Suprapubic skin (tissue), 4 donors: Measurements from ENCODE around the gene FEZ2. TPM values are rescaled to one million over a fixed set of nuclear protein-coding genes. Genes with fewer than 3 reads are reported as not detected.

ENCODE experiments used
- DNase-seq, 2 donors: peaks; one replicate each; pipeline ENCODE4 v3.0.0-alpha.2; 2019; ENCODE audit warnings: low spot score in 2 of 2
- H3K27ac ChIP-seq: fragments of 200-600 bp; sonication (generic); one replicate; pipeline ENCODE4 v1.5.1; 2019
- H3K27me3 ChIP-seq: fragments of 200-600 bp; sonication (generic); one replicate; pipeline ENCODE4 v1.5.1; 2019
- H3K36me3 ChIP-seq: fragments of 200-600 bp; sonication (generic); one replicate; pipeline ENCODE4 v1.5.1; 2019
- H3K4me1 ChIP-seq: fragments of 200-600 bp; sonication (generic); one replicate; pipeline ENCODE4 v1.5.1; 2019
- H3K4me3 ChIP-seq: fragments of 200-600 bp; sonication (generic); one replicate; pipeline ENCODE4 v1.5.1; 2019; ENCODE audit warnings: mild to moderate bottlenecking
- H3K9me3 ChIP-seq: fragments of 200-600 bp; sonication (generic); one replicate; pipeline ENCODE4 v1.5.1; 2019
- CTCF ChIP-seq, 2 donors: fragments of 200-600 bp in 1 of 2; fragments of 450-650 bp in 1 of 2; sonication (generic) in 1 of 2; IDR thresholded peaks; one replicate each; pipeline ENCODE4 v1.5.1; 2016 to 2019; ENCODE audit warnings: antibody characterized with exemption in 2 of 2, mild to moderate bottlenecking in 1 of 2, moderate library complexity in 1 of 2
- EP300 ChIP-seq: sonication (generic); formaldehyde crosslinking; IDR thresholded peaks from one replicate; pipeline ENCODE4 v1.6.1; 2017; ENCODE audit warnings: antibody characterized with exemption
- POLR2A ChIP-seq, 2 donors: fragments of 450-650 bp; IDR thresholded peaks; one replicate each; pipeline ENCODE4 v1.6.1; 2017; ENCODE audit warnings: antibody characterized with exemption in 2 of 2, mild to moderate bottlenecking in 2 of 2, moderate library complexity in 2 of 2
- POLR2AphosphoS5 ChIP-seq, 3 donors: sonication (generic); formaldehyde crosslinking; IDR thresholded peaks; one replicate each; pipeline ENCODE4 v1.6.1; 2017; ENCODE audit warnings: antibody characterized with exemption in 3 of 3
- WGBS: methylation state at CpG from one replicate; pipeline ENCODE4 v1.1.5; 2018; 5-methylcytosine and 5-hydroxymethylcytosine counted together
- total RNA-seq, 4 donors: library from RNA; depleted of rRNA; stranded (reverse); fragments of >200 nt; gene quantifications; one replicate each; pipeline ENCODE4 v1.1.0, GENCODE V29; 2016

Gene FEZ2
- total RNA-seq, 4 donors from 2014 or later = 15.2 to 25.1 (median 17.7) TPM

- Histone ChIP-seq H3K36me3 (peaks cover 56% of the 10 kb centered on the region), H3K4me3 (no peak overlapping the region), H3K27me3 (no peaks in the 10 kb centered on the region), H3K4me1 (peaks cover 2% of the 10 kb centered on the region), H3K27ac (no peak overlapping the region), H3K9me3 (no peaks in the 10 kb centered on the region)
- no peak for TF ChIP-seq CTCF (IDR thresholded peaks at IDR 0.05)
- no peak for TF ChIP-seq POLR2AphosphoS5 (IDR thresholded peaks at IDR 0.05)
- no peak for TF ChIP-seq EP300
- TF ChIP-seq POLR2A (IDR thresholded peaks at IDR 0.05) = no peak
- no peak for DNase-seq
- 82% methylated on average over 10 of the region's 10 CpGs for WGBS
Observed at GRCh38 chr2:36578343-36579296, 19.3 kb downstream of the FEZ2 start.

- TF ChIP-seq POLR2A (IDR thresholded peaks at IDR 0.05) (no peak), EP300 (no peak), CTCF (IDR thresholded peaks at IDR 0.05) (no peak), POLR2AphosphoS5 (IDR thresholded peaks at IDR 0.05) (no peak)
- no peak for DNase-seq
- Histone ChIP-seq H3K4me1 (peaks cover 2% of the 10 kb centered on the region), H3K36me3 (peaks cover 53% of the 10 kb centered on the region), H3K9me3 (no peaks in the 10 kb centered on the region), H3K27me3 (no peaks in the 10 kb centered on the region), H3K4me3 (no peak overlapping the region), H3K27ac (no peak overlapping the region)
- 91% methylated on average over 2 of the region's 2 CpGs for WGBS
Observed at GRCh38 chr2:36577884-36578283, 20.1 kb downstream of the FEZ2 start.

- 91% methylated on average over 2 of the region's 2 CpGs for WGBS
- TF ChIP-seq POLR2A (IDR thresholded peaks at IDR 0.05) (no peak), CTCF (IDR thresholded peaks at IDR 0.05) (no peak), EP300 (no peak), POLR2AphosphoS5 (IDR thresholded peaks at IDR 0.05) (no peak)
- peaks cover 48% of the 10 kb centered on the region for H3K36me3 ChIP-seq
Observed at GRCh38 chr2:36574560-36574959, 23.4 kb downstream of the FEZ2 start.

GRCh38 chr2:36573165-36573564 is 24.8 kb downstream of the FEZ2 start:
- Histone ChIP-seq H3K27me3 (no peaks in the 10 kb centered on the region), H3K4me1 (no peaks in the 10 kb centered on the region), H3K36me3 (peaks cover 38% of the 10 kb centered on the region), H3K4me3 (no peak overlapping the region), H3K27ac (no peak overlapping the region), H3K9me3 (no peaks in the 10 kb centered on the region)
- DNase-seq = no peak
- no peak for TF ChIP-seq CTCF (IDR thresholded peaks at IDR 0.05)
- no peak for TF ChIP-seq POLR2AphosphoS5 (IDR thresholded peaks at IDR 0.05)
- no peak for TF ChIP-seq EP300
- TF ChIP-seq POLR2A (IDR thresholded peaks at IDR 0.05) = no peak
- WGBS = 93% methylated on average over 1 of the region's 1 CpG

More at GRCh38 chr2:36574560-36574959, 23.4 kb downstream of the FEZ2 start:
- no peak for DNase-seq
- Histone ChIP-seq H3K9me3 (no peaks in the 10 kb centered on the region), H3K27ac (no peak overlapping the region), H3K4me3 (no peak overlapping the region), H3K4me1 (peaks cover 2% of the 10 kb centered on the region), H3K27me3 (no peaks in the 10 kb centered on the region)

- WGBS = 64% methylated on average over 4 of the region's 4 CpGs
- peaks cover 35% of the 10 kb centered on the region for H3K36me3 ChIP-seq
- H3K27ac ChIP-seq = no peak overlapping the region
- no peaks in the 10 kb centered on the region for H3K9me3 ChIP-seq
- no peaks in the 10 kb centered on the region for H3K27me3 ChIP-seq
- H3K4me3 ChIP-seq = no peak overlapping the region
- no peak for DNase-seq
- H3K4me1 ChIP-seq = no peaks in the 10 kb centered on the region
- no peak for TF ChIP-seq POLR2A (IDR thresholded peaks at IDR 0.05)
- no peak for TF ChIP-seq EP300
- TF ChIP-seq POLR2AphosphoS5 (IDR thresholded peaks at IDR 0.05) = no peak
- no peak for TF ChIP-seq CTCF (IDR thresholded peaks at IDR 0.05)
Observed at GRCh38 chr2:36572719-36573059, 25.3 kb downstream of the FEZ2 start.
